ENCODE results near the gene MYBPHL.
"Not testable (repeated sequence)": the region's sequence is repeated elsewhere in the genome, so short reads cannot be mapped to it uniquely, and the experiment has no call there.

MYBPHL gene, protein sequence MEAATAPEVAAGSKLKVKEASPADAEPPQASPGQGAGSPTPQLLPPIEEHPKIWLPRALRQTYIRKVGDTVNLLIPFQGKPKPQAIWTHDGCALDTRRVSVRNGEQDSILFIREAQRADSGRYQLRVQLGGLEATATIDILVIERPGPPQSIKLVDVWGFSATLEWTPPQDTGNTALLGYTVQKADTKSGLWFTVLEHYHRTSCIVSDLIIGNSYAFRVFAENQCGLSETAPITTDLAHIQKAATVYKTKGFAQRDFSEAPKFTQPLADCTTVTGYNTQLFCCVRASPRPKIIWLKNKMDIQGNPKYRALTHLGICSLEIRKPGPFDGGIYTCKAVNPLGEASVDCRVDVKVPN

DNA sequence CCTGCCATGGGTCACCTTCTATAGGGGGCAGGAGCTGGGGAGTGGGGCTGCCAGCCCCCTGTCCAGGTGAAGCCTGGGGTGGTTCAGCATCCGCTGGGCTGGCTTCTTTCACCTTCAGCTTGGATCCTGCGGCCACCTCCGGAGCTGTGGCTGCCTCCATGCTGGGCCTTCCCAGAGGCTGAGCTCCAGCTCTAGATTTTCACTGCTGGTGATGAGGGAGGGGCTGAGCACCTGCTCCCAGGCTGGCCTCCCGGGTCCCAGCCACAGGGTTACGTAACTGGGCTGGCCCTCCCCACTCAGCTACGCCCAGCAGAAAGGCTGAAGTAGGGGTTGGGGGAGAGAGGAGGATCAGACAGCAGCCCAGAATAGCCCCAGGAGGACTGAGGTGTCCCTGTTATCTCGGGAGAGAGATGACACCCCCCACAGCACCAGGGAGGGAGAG, at the start of gene MYBPHL:
Gene MYBPHL, minus strand, starts transcription at position 180 of the 442 bp plus-strand sequence. Its CDS starts 20 bp downstream, at position 160.
- no peak for DNase-seq

DNA sequence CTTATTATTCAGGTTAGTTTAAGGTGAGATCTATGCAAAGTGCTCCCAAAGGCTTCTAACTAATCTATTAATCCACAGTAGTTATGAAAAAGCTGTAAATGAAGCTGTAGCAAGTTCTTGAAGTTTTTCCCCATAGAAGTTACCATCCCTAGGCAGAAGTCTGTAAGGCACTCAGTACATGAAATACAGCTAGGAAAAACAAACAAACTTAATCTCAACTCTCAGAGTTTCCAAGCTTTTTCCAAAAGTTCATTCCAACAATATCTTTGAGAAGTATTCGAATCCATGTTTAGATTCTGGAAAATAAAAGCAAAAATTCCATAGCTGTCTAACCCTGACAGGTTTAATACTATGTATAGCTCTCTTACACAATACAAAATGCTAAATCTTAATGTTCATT, 49.7 kb upstream of the MYBPHL start:
- no peak for DNase-seq

DNA sequence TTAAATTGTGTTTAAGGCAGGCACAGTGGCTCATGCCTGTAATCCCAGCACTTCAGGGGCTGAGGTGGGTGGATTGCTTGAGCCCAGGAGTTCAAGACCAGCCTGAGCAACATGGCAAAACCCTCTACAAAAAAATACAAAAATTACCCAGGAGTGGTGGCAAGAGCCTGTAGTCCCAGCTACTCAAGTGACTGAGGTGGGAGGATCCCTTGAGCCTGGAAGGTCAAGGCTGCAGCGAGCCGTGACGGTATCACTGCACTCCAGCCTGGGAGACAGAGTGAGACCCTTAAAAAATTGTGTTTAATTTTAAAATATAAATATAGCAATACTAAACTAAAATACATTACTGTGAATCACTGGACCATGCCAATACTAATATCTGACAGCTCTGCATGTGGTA, 48.1 kb upstream of the MYBPHL start:
- no peak for DNase-seq

DNA sequence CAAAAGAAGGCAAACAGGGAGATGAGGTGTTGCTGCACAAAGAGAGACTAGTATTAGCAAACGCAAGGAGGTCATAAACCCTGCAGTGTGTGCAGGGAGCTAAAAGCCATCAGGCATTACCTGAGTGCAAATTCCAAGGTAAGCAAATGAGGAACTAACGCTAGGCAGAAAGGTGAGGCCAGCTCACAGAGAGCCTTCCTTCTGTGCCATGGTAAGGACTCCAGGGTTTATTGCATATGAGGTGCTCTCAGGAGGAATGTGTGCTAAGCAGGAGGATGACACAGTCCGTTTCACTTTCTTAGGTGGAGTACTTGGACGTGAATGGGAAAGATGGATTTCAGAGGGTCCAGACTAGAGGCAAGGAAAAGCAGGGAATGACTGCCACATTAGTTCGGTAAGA, 44.6 kb upstream of the MYBPHL start:
- DNase-seq = no peak

DNA sequence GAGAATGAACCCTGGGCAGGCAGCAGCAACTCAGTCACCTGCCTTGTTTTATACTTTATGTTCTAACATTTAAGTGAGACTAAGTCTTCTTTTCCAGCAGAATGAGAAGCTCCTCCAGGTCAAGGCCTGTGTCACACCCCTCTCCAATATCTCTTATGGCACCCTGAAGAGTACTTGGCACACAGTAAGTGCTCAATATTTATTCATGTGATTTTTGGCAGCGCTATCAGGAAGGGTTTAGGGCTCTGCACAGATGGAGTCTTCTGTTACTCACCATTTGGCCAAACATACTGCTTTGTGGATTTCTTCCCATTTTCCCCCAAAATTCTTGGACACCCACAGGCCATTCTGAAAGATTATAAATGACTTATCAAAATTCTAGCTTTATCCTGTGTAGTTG, 43.8 kb upstream of the MYBPHL start:
- no peak for DNase-seq

DNA sequence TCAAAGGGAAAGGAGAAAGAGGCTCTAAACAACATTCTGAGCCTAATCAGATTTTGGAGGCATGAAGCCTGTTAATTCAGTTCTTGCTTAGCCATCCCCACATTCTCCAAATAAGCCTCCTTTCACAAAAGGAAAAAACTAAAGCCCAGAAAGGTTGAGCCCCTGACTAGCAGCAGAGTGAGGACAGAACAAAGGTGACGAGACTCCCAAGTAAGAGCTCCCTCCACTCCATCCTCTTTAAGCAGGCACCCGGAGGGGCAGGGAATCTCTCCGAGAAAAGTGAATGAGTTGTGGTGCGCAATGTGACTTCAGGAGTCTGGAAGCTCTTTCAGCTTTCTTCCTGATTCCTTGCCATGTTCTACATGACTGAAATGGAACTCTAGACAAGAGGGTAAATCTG, 43.4 kb upstream of the MYBPHL start:
- DNase-seq = no peak

DNA sequence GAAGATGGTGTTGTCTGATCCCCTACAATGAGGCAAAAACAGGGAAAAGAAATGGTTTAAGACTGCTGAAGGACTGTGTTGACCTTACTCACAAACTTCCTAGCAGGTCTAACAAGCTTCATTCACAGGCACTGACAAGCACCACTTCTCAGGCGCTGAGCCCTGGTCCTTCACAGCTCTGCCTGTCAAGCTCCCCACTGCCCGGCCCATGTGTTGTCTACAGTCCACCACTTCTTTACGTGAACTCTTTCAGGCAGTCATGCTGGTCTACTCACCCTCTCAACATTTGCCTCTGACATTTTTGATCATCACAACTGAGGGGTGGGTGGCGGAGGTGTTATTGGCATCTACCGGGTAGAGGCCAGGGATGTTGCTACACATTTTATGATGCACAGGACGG, 40.7 kb upstream of the MYBPHL start:
- no peak for DNase-seq

DNA sequence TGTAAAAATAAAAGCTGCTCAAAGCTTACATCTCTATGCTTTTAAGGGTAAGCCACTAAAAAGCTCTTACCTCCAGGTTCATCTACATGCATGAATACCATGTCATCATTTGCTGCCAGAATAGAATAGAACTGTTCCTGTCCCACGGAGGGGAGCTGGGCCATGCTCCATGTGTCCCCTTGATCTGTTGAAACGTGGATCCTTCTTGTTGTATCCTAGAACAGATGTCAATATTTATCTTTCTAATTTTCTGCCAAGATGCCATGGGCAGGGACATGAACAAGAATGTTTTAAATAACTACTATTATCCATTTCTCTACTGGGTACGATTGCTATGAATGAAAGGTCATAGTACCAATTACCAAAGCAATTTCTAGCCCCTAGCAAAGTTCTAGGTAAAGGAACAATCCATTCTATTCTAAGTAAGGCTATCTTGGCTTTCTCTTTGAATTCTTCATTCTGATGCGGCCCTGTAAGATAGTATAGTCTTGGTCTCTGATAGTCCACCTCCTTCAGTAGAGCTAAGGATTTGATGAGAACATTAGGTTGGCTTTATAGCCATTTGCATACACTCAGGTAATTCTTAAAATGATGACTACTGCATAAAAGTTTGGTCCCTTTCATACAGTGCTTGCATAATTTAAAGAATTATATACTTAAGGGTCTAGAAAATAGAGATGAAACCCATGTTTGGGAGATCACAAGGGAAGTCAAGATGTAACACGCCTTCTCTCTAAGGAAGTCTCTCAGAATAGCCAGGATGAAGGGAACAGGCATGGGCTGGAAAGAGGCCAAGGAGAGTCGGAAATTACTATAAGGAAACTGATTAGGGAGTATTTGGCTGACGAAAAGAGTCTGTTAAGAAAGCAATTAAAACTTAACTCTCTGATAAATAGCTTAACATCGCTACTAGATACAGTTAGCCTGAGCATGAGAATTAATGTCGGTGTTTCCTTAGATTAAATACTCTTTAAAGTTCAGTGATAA, 35.4 kb upstream of the MYBPHL start:
- no peak for DNase-seq

DNA sequence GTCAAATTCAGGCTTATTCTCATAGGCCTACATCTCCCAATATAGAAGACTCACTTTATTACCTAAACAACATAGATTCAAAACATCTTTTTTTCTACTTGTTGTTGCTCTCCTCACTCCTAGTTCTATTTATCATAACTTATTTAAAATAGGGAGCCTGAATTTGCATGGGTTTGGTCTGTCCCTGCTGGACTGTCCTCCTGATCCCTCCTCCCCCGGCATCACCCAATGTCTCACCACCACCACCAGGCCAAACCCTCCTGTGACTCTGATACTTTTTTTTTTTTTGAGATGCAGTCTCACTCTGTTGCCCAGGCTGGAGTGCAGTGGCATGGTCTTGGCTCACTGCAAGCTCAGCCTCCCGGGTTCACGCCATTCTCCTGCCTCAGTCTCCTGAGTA, 31.8 kb upstream of the MYBPHL start:
- DNase-seq = no peak

DNA sequence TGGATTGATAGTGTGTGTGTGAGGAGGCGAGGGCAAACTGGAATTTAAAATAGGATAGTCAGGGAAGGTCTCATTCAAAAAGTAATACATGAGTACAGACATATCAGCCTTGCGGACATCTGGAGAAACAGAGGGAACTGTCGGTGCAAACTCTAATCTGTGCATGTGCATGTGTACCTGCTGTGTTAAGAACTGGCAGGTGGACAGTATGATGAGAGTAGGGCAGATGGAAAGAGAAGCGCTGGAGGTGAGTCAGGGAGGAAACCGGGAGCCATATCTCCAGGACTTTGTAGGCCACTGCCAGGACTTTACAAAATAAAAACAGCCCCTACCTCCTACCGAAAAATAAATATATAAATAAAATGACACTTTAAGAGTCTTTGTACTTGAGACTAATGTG, 31.3 kb upstream of the MYBPHL start:
- no peak for DNase-seq

DNA sequence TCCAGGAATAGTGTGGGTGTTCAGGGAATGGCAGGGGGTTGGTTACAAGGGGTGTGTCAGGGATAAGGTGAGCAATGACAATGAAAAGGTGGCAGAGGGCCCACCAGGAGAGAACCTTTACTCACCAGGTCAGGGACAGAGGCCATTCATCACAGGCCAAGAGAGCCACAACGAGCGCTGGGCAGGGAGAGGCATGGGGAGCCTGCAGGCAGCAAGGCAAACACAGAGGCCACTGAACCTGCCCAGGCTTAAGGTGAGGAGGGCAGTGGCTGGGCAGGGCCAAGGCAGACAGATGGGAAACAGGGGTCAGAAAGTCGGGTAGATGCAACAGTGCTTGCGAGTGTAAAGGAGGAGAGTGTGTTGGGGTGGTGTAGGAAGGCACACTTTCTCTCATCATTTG, 28.3 kb upstream of the MYBPHL start:
- no peak for DNase-seq

DNA sequence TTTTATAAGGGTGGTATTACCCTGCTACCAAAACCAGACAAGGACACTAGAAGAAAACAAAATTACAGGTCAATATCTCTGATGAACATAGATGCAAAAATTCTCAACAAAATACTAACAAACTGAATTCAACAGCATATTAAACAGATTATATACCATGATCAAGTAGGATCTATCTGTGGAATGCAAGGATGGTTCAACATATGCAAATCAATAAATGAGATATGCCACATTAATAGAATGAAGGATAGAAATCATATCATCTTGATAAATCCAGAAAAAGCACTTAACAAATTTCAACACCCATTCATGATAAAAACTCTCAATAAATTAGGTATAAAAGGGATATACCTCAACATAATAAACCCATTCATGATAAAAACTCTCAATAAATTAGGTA, 24.3 kb upstream of the MYBPHL start:
- DNase-seq = no peak

DNA sequence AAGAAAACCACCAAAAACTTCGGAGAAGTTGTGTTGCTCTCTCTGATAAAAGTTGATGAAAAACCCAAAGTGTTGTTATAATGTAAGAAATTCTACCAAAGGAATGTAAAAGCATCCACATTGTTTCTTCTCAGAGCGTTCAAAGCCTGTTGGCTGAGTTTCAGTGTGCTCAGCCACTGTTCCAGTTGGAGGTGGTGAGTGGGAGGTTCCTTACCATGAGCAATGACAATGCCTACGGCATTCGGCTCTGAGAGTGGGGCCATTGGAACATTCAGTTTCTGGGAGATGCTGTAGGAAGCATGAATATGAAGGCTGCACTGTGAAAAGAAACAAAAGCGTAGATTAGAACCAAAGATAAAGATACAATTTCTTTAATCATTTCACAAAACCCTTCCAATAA, 20.5 kb upstream of the MYBPHL start:
- DNase-seq = no peak

DNA sequence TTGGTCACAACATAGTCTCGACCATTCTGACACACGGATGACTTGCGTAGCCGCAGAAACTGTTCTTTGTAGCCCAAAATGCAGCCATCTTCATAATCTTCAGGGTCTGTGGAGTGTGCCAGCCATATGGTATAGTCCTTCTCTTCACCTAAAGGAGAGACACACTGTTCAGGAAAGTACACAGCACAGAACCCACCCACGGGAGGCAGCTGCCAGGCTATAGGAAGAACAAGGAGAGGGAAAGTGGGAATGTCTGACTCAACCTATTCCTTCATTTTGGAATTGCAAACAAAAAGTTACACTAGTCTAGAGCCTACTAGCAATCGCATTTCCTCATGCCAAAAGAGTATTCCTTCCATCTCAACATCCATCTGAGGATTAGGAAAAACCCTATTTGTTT, 16.2 kb upstream of the MYBPHL start:
- no peak for DNase-seq

DNA sequence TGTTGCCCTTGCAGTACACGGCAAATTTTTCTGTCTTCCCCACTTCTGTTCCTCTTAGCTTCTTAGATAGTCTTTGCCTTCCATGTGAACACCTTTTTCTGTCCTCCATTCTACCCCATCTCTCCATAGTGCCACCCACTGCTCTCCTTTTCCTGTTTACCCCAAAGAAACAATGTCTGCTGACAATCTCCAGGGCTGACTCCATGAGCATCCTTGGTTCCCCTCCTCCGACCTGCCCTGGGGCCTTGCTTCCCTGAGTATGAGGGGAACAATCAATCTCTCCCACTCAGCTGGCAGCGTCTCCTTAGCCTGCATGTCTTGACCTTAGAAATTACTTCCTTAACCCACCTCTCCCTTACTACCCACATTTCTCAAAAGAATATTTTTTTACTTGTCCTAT, 12.3 kb upstream of the MYBPHL start:
- DNase-seq = no peak

DNA sequence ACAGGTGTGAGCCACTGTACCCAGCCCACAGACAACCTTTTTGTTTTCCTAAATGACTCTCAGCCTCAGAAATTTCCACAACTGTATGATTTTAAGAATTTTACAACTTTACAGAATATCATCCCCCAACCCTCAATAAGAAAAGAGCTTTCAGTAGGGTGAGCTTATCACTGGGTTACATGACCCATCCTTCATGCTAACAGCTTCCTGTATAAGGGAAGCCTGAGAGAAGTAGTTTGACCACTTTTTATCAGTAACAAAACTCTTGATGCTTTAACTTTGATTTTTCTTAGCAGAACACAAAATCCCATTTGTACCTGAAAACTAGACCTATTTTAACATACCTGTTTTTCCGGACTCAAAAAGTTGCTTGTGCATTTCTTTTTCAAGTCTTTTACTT, 9.7 kb upstream of the MYBPHL start:
- DNase-seq = no peak

DNA sequence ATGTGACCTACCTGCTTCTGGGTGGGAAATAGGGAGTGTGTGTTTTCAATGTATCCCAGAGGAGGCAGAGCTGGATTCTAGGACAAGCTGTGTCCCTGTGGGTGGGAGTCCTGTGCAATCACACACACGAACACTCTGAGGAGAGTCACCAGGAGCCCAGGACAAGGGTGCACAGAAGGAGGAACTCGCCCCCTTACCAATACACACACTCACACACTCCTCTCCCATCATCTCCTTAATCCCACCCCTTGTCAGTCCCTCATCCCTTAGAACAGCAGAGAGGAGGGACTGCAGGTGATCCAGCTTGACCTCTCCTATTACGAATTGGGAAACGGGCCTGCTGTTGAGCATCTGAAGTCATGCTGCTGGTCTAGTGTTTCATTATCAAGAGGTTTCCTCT, 8.5 kb upstream of the MYBPHL start:
- no peak for DNase-seq

DNA sequence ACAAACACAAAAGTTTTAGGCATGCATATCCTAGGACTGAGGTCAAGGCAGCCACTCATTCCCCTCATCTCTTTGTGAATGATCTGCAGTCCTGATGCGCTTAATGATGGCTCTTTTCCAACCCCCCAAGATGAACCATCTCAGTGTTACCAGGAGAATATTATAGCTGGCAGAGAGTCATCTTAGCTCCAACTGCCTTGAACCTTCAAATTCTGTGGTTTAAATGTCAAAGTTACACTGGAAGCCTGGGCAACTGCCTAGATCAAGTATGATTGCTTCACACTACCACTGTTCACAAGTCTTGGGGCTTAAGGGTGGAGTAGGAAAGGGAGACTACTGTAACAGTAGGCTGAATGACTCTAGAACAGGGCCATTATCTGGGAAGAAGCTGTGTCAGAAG, 8.0 kb upstream of the MYBPHL start:
- DNase-seq = no peak

DNA sequence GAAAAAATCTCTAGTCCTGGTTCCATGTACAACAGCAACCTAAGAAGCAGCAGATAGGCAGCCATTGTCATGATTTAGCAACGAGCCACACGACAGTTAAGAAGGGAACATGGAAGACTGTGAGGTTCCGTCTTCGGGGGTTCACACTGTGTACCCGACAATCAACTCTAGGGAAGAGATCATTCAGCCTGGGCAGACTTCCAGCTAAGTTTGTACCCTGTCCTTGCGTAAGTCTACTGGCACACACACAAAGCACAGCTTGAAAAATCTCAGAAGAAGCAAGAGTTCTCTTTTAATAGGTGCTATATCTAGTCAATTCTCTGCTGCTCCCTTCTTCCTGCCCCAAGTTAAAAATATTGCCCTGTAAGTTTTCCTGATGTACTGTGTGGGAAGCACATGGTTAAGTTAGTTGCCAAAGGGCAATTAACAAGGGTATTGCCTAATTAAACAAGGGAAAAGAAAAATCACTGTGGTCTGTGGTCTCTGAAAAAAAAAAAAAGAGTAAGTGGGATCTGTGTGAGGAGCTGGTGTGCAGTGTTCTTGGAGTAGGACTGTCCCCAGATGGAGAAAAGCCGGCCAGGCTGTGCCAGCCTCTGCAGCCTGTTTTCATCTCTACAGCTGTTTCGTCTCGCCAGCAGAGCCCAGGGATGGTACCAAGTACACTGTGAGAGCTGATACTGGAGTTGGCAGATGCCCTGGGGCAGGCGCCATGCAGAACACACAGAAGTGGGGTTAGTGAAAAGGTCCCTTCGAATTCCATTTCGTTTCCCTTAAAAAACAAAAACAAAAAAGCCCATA, 6.4 kb upstream of the MYBPHL start:
- no peak for DNase-seq

DNA sequence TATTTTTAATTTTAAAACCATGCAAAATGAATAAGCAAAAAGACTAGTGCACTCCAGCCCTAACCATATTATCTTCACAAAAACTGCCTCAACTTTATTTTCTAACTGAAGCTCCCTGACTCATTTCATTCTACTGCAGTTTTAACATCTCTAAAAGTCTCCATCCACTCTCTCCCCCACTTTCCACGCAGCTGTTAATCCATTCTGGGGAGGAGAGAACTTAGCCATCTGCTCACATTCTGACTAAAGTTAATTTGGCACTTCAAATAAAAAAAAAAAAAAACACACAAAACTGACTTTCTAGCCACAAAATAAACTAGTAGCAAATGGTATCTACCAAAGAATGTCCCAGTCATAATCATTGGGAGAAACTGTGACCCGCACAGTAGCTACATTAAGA, 5.4 kb upstream of the MYBPHL start:
- no peak for DNase-seq

DNA sequence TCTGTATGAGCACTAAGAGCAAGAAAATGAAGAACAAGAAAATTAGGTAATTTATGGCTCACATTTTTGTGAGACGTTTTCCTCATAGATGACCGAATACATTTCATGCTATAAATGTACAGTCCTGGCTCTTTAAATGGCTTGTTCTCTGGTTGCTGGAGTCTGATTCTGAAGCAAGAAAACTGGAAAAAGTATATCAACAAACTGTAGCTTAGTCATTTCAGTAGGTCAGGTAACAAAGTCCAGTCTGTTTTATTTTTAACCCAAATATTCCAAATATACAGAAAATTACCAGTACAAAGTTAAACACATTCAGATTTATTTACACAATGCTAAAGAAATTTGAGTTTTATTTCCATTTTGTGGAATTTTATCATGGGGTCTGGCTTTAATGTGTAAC, 2.5 kb upstream of the MYBPHL start:
- no peak for DNase-seq

DNA sequence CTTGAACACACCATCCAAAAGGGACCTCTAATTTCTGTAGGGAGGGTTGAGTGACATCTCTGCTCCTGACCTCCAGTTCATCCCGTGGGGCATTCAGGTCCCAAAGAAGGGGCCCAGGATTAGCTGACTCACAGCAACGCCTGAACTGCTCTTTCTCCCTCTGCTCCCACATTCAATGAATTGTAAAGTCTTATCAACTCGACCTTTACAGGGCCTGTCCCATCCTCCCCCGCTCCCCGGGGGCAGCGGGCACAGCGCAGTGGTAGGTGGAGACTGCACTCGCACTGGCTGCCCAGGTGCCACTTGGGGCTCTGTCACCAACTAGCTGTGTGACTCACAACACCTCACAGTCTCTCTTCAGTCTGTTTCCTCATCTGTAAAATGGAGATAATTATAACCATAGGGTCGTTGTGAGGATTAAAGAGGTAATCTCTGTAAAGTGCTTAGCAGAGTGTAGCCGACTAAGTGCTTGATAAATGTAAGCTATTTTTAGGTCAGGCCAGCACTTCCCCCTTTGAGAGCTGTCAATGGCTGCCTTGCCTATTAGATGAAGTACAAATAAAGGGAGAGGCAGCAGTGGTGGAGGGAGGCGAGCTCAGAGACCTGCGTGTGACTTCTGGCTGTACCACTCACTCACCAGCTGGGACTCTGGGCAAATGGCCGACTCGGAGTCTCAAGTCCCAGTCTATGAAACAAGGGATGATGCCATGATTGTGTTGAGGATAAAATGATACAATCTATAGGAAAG, 637 bp upstream of the MYBPHL start:
- no peak for DNase-seq

DNA sequence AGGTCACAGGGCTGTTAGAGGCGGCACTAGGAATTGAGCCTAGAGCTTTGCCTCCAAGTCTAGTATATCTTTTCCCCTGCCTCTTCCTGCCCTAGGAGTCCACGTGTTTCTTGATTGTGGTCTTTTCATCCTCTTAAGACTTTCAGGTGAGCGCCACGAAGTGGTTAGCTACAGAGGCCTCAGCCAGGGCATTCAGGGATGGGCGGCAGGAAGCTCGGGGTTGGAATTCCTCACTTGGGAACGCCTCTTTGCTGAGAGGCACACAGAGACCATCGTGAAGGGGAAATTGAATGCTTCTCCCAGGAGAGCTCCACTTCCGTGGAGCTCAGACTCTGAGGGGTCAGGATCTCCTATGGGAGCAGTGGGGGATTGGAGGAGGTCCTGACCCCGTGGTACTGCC, 820 bp downstream of the MYBPHL start:
- DNase-seq = not testable (repeated sequence)

Data from NCI-H1048 (cell line).